Ishikawa (cell line): ENCODE results near the gene RRP7A.

Experiments
- CEBPB ChIP-seq: IDR thresholded peaks from 2 replicates; pipeline ENCODE4 v1.6.1; 2012
- CREB1 ChIP-seq: IDR thresholded peaks from 2 replicates; pipeline ENCODE4 v1.6.1; 2012; ENCODE audit warnings: low read depth
- EGR1 ChIP-seq: IDR thresholded peaks from 2 replicates; pipeline ENCODE4 v1.6.1; 2012
- EP300 ChIP-seq: IDR thresholded peaks from 2 replicates; pipeline ENCODE4 v1.6.1; 2012; ENCODE audit warnings: borderline replicate concordance
- FOXM1 ChIP-seq: IDR thresholded peaks from 2 replicates; pipeline ENCODE4 v1.6.1; 2012; ENCODE audit warnings: low read depth, borderline replicate concordance
- NFIC ChIP-seq: IDR thresholded peaks from 2 replicates; pipeline ENCODE4 v1.6.1; 2012
- RAD21 ChIP-seq: IDR thresholded peaks from 2 replicates; pipeline ENCODE4 v1.6.1; 2012; ENCODE audit warnings: low read depth
- TAF1 ChIP-seq: IDR thresholded peaks from 2 replicates; pipeline ENCODE4 v1.6.1; 2012; ENCODE audit warnings: low read depth, mild to moderate bottlenecking
- TCF12 ChIP-seq: IDR thresholded peaks from 2 replicates; pipeline ENCODE4 v1.6.1; 2012; ENCODE audit warnings: low read depth
- TEAD4 ChIP-seq: IDR thresholded peaks from 2 replicates; pipeline ENCODE4 v1.6.1; 2012
- YY1 ChIP-seq: IDR thresholded peaks from 2 replicates; pipeline ENCODE4 v1.6.1; 2012; ENCODE audit warnings: low read depth
- ZBTB7A ChIP-seq: IDR thresholded peaks from 2 replicates; pipeline ENCODE4 v1.6.1; 2012; ENCODE audit warnings: low read depth
- TF ChIP-seq, protein P1 (sequence below): IDR thresholded peaks from 2 replicates; pipeline ENCODE4 v1.6.1; 2012
- TF ChIP-seq, protein P2 (sequence below): IDR thresholded peaks from 2 replicates; pipeline ENCODE4 v1.6.1; 2012; ENCODE audit warnings: low read depth, mild to moderate bottlenecking
- TF ChIP-seq, protein P3 (sequence below): IDR thresholded peaks from 2 replicates; pipeline ENCODE4 v1.6.1; 2012

Gene RRP7A

DNA sequence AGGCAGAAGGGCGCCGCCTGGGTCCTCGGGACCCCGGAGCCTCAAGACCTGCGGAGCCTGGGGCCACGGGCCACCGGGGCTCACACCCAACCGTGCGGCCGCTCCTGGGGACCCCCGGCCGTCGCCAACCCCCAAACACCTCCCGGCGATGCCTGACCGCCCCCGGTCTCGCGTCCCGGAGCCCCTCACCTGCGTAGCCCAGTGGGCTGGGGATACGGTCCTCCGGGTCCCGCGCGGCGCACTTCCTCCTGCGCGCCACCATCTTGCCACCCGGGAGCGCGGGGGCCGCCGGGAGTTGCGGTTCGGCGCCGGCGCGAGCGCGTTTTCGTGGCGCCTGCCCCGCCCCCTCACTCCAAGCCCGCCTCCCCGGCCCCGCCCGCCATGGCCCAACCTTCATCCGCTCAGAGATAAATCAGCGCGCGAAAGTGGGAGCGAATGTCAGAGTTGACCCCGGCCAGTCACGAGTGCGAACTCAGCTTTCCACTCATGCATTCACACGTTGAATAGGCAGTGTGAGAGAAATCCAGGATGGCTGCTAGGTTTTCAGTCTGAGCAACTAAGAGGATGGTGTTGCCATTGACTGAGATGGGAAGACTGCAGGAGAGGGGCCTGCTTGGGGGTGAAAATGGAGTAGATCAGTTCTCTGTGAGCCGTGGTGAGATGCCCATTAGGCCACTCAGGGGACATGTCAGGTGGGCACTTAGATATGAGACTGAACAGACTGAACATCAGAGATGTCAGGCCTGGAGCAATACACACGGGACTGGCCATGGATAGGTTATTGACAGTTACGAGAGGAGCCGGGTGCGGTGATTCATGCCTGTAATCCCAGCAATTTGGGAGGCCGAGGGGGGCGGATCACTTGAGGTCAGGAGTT is at the start of gene RRP7A:
Gene RRP7A, minus strand, starts transcription at position 272 of the 877 bp plus-strand sequence. Its CDS starts 10 bp downstream, at position 262.
- TF ChIP-seq YY1 (peak; percentile 96), RAD21 (no peak), TCF12 (peak; percentile 21; the same call in 1 of the 2 replicates), TAF1 (peak; percentile 97), FOXM1 (no peak), NFIC (no peak), EGR1 (no peak), EP300 (no peak; the same call in 1 of the 2 replicates)
- TF ChIP-seq, protein P1, sequence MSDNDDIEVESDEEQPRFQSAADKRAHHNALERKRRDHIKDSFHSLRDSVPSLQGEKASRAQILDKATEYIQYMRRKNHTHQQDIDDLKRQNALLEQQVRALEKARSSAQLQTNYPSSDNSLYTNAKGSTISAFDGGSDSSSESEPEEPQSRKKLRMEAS: peak; percentile 51; the same call in 1 of the 2 replicates

DNA sequence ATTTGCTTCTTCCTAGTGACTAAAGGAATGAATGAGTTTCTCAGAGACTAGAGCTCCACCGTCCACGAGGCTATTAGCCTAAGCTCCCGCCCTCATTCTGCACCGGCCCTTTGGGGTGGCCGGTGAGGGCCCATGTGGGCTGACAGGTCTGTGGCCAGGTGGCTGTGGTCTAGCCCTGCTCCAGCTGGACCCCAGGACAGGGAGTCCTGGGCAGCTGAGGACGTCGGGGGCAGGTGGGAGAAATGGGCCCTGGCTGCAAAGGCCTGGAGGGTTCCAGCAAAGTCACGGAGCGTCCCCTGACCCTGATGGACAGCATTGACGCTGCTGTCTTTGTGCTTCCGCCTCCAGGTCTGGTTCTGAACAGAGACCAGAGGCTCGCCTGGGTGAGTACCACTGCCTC is 46.4 kb upstream of the RRP7A start:
- no peak for TF ChIP-seq TAF1
- TF ChIP-seq, protein P1: no peak
- TF ChIP-seq CEBPB: no peak
- TF ChIP-seq CREB1: no peak
- TF ChIP-seq, protein P2, sequence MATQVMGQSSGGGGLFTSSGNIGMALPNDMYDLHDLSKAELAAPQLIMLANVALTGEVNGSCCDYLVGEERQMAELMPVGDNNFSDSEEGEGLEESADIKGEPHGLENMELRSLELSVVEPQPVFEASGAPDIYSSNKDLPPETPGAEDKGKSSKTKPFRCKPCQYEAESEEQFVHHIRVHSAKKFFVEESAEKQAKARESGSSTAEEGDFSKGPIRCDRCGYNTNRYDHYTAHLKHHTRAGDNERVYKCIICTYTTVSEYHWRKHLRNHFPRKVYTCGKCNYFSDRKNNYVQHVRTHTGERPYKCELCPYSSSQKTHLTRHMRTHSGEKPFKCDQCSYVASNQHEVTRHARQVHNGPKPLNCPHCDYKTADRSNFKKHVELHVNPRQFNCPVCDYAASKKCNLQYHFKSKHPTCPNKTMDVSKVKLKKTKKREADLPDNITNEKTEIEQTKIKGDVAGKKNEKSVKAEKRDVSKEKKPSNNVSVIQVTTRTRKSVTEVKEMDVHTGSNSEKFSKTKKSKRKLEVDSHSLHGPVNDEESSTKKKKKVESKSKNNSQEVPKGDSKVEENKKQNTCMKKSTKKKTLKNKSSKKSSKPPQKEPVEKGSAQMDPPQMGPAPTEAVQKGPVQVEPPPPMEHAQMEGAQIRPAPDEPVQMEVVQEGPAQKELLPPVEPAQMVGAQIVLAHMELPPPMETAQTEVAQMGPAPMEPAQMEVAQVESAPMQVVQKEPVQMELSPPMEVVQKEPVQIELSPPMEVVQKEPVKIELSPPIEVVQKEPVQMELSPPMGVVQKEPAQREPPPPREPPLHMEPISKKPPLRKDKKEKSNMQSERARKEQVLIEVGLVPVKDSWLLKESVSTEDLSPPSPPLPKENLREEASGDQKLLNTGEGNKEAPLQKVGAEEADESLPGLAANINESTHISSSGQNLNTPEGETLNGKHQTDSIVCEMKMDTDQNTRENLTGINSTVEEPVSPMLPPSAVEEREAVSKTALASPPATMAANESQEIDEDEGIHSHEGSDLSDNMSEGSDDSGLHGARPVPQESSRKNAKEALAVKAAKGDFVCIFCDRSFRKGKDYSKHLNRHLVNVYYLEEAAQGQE: no peak
- no peak for TF ChIP-seq FOXM1
- TF ChIP-seq EP300: no peak
- TF ChIP-seq TCF12: no peak
- TF ChIP-seq ZBTB7A: no peak
- TF ChIP-seq RAD21: no peak

DNA sequence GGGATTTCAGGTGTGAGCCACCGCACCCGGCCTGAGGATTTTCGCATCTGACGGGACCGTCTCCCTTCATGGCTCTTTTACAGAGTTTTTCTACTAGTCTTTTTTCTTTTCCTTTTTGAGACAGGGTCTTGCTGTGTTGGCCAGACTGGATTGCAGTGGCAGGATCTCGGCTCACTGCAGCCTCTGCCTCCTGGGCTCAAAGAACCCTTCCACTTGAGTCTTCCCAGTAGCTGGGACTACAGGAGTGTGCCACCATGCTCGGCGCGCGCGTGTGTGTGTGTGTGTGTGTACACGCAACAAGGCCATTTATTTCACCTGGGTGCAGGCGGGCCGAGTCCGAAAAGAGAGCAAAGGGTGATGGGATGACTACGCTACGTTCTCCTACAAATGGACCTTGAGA is 45.1 kb upstream of the RRP7A start:
- no peak for TF ChIP-seq TCF12
- TF ChIP-seq, protein P3, sequence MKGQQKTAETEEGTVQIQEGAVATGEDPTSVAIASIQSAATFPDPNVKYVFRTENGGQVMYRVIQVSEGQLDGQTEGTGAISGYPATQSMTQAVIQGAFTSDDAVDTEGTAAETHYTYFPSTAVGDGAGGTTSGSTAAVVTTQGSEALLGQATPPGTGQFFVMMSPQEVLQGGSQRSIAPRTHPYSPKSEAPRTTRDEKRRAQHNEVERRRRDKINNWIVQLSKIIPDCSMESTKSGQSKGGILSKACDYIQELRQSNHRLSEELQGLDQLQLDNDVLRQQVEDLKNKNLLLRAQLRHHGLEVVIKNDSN: no peak
- TF ChIP-seq TAF1: no peak
- TF ChIP-seq EP300: no peak
- no peak for TF ChIP-seq FOXM1
- TF ChIP-seq, protein P1: no peak
- no peak for TF ChIP-seq EGR1
- TF ChIP-seq CREB1: no peak
- TF ChIP-seq ZBTB7A: no peak
- no peak for TF ChIP-seq NFIC
- no peak for TF ChIP-seq TEAD4
- TF ChIP-seq RAD21: no peak
- TF ChIP-seq, protein P2: no peak

GRCh38 chr22:42562684-42563083 is 43.1 kb upstream of the RRP7A start:
- TF ChIP-seq, protein P1: no peak
- TF ChIP-seq NFIC (no peak), RAD21 (no peak)

GRCh38 chr22:42562279-42562678 is 42.7 kb upstream of the RRP7A start:
- TF ChIP-seq ZBTB7A (no peak), TCF12 (no peak)
- TF ChIP-seq, protein P2: no peak
